ENCODE results near the gene UBA5. TPM values are rescaled to one million over a fixed set of nuclear protein-coding genes. Genes with fewer than 3 reads are reported as not detected.
A peak's percentile ranks its signal among the peaks of the same experiment; 100 is the strongest.
"Not testable (repeated sequence)": the region's sequence is repeated elsewhere in the genome, so short reads cannot be mapped to it uniquely, and the experiment has no call there.

The UBA5 gene
- total RNA-seq, result 29.0 TPM
- long read RNA-seq, transcript UBA5-202 (12 exons, 3,705 nt), result major isoform, 55 of 70 reads
- long read RNA-seq, partial matches to known transcripts, result 0 of 70 reads
- long read RNA-seq, other reads (novel, unspliced or antisense), result 14 of 70 reads

DNA sequence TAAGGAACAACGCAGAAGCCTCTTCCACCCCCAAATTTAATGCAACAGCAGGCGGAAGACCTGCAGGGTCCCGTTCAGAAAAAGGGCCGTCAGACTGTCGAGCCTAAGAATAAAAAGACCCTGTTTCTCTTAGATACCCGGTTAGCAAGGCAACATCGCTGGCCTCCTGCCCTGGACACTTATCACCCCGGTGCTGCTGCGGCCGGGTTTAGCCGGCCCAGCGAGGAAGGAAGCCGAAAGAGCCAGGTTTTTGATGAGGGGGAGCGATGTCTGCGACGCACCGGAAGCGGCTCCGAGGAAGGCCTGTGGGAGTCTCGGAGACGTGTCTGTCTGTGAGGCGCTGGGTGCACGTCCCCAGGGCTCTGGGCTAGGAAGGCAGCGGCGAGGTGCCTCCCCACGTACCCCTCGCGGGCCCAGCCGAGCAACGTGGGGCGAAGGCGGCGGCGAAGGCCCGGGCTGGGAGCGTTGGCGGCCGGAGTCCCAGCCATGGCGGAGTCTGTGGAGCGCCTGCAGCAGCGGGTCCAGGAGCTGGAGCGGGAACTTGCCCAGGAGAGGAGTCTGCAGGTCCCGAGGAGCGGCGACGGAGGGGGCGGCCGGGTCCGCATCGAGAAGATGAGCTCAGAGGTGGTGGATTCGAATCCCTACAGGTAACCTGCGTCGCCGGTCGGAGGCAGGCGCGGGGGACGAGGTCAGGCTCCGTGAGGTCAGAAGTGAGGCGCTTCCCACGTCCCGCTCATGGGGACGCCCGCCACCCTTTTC is at the start of gene UBA5:
UBA5 (plus strand) TSS at position 278 of the 759 bp plus-strand sequence; CDS start at position 487, 209 bp downstream.
- intact Hi-C loops (cut with DNase I), result loop anchor here (2.0 kb wide), 1 partner anchor 63 kb away; the partner anchor contains the start of gene NPHP3
- DNase-seq (ENCODE audit: low spot score), result peak; percentile 92

- intact Hi-C loops (cut with DNase I), result not testable (repeated sequence)
Observed at GRCh38 chr3:132615301-132615700, 44.8 kb upstream of the UBA5 start.

GRCh38 chr3:132615881-132616280 is 44.2 kb upstream of the UBA5 start:
- DNase-seq (ENCODE audit: low spot score), result no peak
- intact Hi-C loops (cut with DNase I), result no loop called here

More at GRCh38 chr3:132615301-132615700, 44.8 kb upstream of the UBA5 start:
- DNase-seq (ENCODE audit: low spot score), result not testable (repeated sequence)

GRCh38 chr3:132616780-132617179 is 43.3 kb upstream of the UBA5 start:
- intact Hi-C loops (cut with DNase I), result no loop called here

GRCh38 chr3:132622148-132622547 is 38.0 kb upstream of the UBA5 start:
- intact Hi-C loops (cut with DNase I), result no loop called here
- no peak for DNase-seq (ENCODE audit: low spot score)

More at GRCh38 chr3:132616780-132617179, 43.3 kb upstream of the UBA5 start:
- DNase-seq (ENCODE audit: low spot score), result no peak

GRCh38 chr3:132622761-132623160 is 37.4 kb upstream of the UBA5 start:
- intact Hi-C loops (cut with DNase I), result no loop called here
- DNase-seq (ENCODE audit: low spot score), result no peak

DNA sequence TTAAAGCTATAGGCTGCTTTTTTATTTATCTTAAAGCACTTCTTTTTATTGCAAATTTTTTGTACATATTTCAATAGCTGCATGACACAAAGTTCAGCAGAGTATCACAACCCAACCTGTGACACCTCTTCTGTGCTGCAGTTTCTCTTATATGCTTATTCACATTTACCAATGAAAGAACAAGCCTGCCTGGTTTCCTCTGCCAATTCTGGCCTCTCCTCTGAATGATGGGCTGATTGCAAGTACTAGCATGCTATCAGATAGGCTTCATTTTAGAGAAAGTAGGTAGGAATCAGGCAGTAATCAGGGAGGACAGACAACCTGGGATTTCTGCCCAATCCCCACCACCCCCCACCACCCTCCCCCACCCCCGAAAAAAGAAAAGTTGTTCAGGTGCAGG is 36.5 kb upstream of the UBA5 start:
- intact Hi-C loops (cut with DNase I), result no loop called here
- DNase-seq (ENCODE audit: low spot score), result no peak

DNA sequence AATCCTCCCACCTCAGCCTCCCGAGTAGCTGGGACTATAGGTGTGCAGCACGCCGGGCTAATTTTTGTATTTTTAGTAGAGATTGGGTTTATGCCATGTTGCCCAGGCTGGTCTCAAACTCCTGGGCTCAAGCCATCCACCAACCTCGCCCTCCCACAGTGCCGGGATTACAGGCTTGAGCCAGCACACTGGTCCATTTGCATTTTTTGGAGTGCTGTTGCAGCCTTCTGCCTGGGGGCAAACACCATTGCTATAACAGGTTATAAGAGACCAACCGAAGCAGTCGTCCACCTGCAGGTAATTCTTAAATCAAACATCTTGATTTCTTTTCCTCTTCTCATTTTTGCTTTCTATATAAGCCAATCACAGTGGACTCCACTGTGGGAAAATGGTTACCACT is 35.3 kb upstream of the UBA5 start:
- no peak for DNase-seq (ENCODE audit: low spot score)
- intact Hi-C loops (cut with DNase I), result no loop called here

DNA sequence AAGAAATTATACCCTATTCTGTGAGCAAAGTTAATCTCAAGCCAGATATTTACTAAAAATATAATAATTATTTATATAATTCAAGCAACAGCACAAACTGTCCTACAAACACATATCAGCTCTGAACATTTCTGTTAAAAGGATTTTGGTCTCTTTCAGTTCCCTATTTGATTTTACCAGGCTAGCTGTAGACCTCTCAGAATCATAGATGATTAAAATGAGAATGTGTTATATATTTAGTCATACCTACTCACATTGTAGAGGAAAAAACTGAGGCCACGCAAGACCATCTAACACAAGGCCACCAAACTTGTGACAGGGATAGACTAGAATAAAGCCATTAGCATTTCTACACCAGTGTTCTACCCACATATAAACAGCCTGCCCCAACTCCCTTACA is 34.5 kb upstream of the UBA5 start:
- DNase-seq (ENCODE audit: low spot score), result no peak
- intact Hi-C loops (cut with DNase I), result no loop called here

DNA sequence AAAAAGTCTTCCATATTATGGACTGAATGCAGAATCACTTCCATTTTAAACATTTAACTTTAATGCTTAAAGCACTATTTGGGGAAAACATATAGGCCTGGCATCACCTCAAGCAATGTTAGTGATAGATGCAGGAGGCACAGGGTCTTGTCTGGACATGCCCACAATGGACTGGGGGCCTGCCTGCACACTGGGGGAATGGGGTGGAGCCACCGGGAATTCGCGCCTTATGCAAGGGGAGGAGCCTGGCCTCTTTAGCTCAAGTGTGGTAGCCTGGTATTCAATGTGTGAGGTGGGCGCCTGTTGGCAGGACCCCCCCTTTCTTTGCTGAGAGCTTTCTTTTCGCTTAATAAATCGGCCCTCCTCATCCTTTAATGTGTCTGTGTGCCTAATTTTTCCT is 33.2 kb upstream of the UBA5 start:
- intact Hi-C loops (cut with DNase I), result no loop called here
- DNase-seq (ENCODE audit: low spot score), result no peak

- intact Hi-C loops (cut with DNase I), result no loop called here
- DNase-seq (ENCODE audit: low spot score), result no peak
Observed at GRCh38 chr3:132628157-132628556, 32.0 kb upstream of the UBA5 start.

DNA sequence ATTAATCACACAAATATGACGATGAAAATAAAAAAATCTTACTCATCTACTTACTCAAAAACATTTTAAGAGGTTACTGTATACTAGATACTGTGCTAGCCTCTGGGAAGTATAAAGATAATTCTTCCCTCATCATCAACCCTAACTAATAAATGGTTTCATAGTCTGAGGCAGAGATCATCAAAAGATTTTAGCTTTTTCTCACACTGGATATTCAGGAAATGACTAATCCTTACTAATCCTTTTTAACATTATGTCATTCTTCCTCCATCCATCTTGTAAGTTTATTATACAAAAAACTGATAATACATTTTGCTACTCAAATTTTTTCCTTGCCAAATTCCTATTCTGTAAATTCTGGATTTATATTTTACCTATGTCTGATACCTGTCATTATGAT is 30.2 kb upstream of the UBA5 start:
- DNase-seq (ENCODE audit: low spot score), result no peak
- intact Hi-C loops (cut with DNase I), result no loop called here

GRCh38 chr3:132630612-132631011 is 29.5 kb upstream of the UBA5 start:
- intact Hi-C loops (cut with DNase I), result no loop called here
- DNase-seq (ENCODE audit: low spot score), result no peak

DNA sequence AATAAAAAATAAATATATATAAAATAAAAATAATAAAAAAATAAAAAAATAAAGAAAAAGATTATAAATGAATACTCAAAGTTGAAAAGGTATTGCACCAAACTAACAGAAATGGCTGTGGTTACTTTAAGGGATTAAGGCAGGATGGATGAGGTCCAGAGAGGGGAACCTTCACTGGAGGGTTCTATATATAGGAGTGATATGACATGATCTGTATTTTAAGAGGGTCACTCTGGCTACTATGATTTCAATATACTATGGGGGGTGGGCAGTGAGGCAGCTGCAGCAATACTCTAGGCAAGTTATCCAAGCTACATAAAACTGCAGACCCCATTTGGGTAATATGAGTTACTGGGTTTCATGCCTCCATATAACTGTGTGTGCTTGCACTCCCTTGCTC is 25.1 kb upstream of the UBA5 start:
- no peak for DNase-seq (ENCODE audit: low spot score)
- intact Hi-C loops (cut with DNase I), result no loop called here

DNA sequence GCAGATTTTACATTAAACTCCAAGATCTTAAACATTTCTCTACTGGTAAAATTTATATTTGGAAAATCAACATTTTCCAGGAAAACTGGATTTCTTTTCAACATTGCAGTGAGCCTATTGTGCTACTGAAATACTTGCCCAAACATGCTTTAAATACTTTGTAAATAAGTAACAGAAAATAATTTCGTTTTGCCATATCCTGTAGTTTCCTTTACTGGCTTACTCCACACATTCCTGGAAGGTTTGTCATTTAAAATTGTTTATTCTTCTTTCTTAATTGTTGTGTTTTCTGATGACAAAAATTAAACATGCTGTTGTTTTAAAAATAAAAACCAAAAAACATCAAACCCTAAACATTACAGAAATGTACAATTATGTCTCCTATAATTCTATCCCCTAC is 22.5 kb upstream of the UBA5 start:
- intact Hi-C loops (cut with DNase I), result no loop called here
- no peak for DNase-seq (ENCODE audit: low spot score)

GRCh38 chr3:132638706-132639105 is 21.4 kb upstream of the UBA5 start:
- intact Hi-C loops (cut with DNase I), result no loop called here
- no peak for DNase-seq (ENCODE audit: low spot score)

- DNase-seq (ENCODE audit: low spot score); intact Hi-C loops (cut with DNase I): not testable (repeated sequence)
Observed at GRCh38 chr3:132641427-132641826, 18.7 kb upstream of the UBA5 start.

- no peak for DNase-seq (ENCODE audit: low spot score)
- intact Hi-C loops (cut with DNase I), result loop anchor here (2.0 kb wide), 1 partner anchor 105 kb away; no protein-coding TSS in a partner anchor
Observed at GRCh38 chr3:132641837-132642538, 18.1 kb upstream of the UBA5 start.

DNA sequence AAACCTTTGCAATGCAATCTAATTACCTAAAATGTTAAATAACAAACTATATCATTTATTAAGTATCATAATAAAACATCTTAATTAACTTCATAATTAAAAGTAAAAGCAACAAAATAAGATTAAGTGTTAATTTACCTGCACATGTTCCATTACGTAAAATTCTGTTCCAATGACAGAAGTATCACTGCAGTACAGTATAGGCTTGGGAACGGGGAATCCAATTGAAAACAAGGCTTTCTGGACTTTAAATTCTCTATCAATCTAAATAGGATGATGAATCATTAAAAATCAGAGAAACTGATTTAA is 17.6 kb upstream of the UBA5 start:
- intact Hi-C loops (cut with DNase I), result loop anchor here (2.0 kb wide), 1 partner anchor 106 kb away; no protein-coding TSS in a partner anchor
- no peak for DNase-seq (ENCODE audit: low spot score)

GRCh38 chr3:132643366-132643765 is 16.8 kb upstream of the UBA5 start:
- DNase-seq (ENCODE audit: low spot score), result no peak
- intact Hi-C loops (cut with DNase I), result loop anchor here (2.0 kb wide), 1 partner anchor 107 kb away; no protein-coding TSS in a partner anchor

GRCh38 chr3:132645058-132645457 is 15.1 kb upstream of the UBA5 start:
- no peak for DNase-seq (ENCODE audit: low spot score)
- intact Hi-C loops (cut with DNase I), result no loop called here
